Osteoblast (primary cell): ENCODE measurements around the gene HSD11B1L. TPM values are rescaled to one million over a fixed set of nuclear protein-coding genes. Genes with fewer than 3 reads are reported as not detected.

ENCODE experiments used
- DNase-seq: peaks from one replicate; pipeline ENCODE4 v3.0.0; 2011; ENCODE audit warnings: low spot score, mixed read lengths; ENCODE audit not compliant: insufficient read length; ENCODE audit errors: missing footprints
- H2AFZ ChIP-seq: 2 replicates; pipeline ENCODE4 v1.6.0; 2011; ENCODE audit warnings: mild to moderate bottlenecking, low read length
- H3K27ac ChIP-seq: 2 replicates; pipeline ENCODE4 v1.5.1; 2011; ENCODE audit warnings: mild to moderate bottlenecking, low read depth, low read length, moderate library complexity
- H3K27me3 ChIP-seq: 2 replicates; pipeline ENCODE4 v1.6.0; 2012; ENCODE audit warnings: mild to moderate bottlenecking, control low read depth, inconsistent platforms, low read length, moderate library complexity; ENCODE audit not compliant: insufficient read depth
- H3K36me3 ChIP-seq: 2 replicates; pipeline ENCODE4 v1.5.1; 2011; ENCODE audit warnings: mild to moderate bottlenecking, low read length, control low read depth, moderate library complexity; ENCODE audit not compliant: insufficient read depth
- H3K4me1 ChIP-seq: 2 replicates; pipeline ENCODE4 v1.5.1; 2011; ENCODE audit warnings: mild to moderate bottlenecking, low read length, control low read depth, moderate library complexity; ENCODE audit not compliant: insufficient read depth
- H3K4me2 ChIP-seq: 2 replicates; pipeline ENCODE4 v1.6.0; 2011; ENCODE audit warnings: mild to moderate bottlenecking, low read length; ENCODE audit not compliant: insufficient read depth
- H3K4me3 ChIP-seq: fragments of 200-600 bp; sonication (generic); 3 replicates; pipeline ENCODE4 v1.5.1; 2012; ENCODE audit warnings: mild to moderate bottlenecking, low read length, inconsistent platforms; ENCODE audit not compliant: insufficient read depth
- H3K79me2 ChIP-seq: 2 replicates; pipeline ENCODE4 v1.6.0; 2012; ENCODE audit warnings: mild to moderate bottlenecking, low read length, control low read depth, inconsistent platforms; ENCODE audit not compliant: insufficient read depth
- H3K9me3 ChIP-seq: 2 replicates; pipeline ENCODE4 v1.5.1; 2011; ENCODE audit warnings: low read depth, low read length, control low read depth
- H4K20me1 ChIP-seq: 2 replicates; pipeline ENCODE4 v1.6.0; 2012; ENCODE audit warnings: mild to moderate bottlenecking, low read length, control low read depth; ENCODE audit not compliant: insufficient read depth
- CTCF ChIP-seq: IDR thresholded peaks from 2 replicates; pipeline ENCODE4 v1.5.1; 2011; ENCODE audit warnings: mild to moderate bottlenecking, low read depth, low read length, moderate library complexity; ENCODE audit errors: extremely low read depth
- total RNA-seq: library from RNA; depleted of rRNA; stranded (reverse); fragments of >200 nt; gene quantifications from 2 replicates; pipeline ENCODE4 v1.2.3, GENCODE V29; 2012

The HSD11B1L gene
- total RNA-seq, 1 donor = 14.8 TPM

- no peak for TF ChIP-seq CTCF
- no peak overlapping the region for H3K4me3 ChIP-seq
- no peaks in the 10 kb centered on the region for H3K27me3 ChIP-seq
- peak; percentile 73 for DNase-seq
- no peak overlapping the region for H2AFZ ChIP-seq
- no peaks in the 10 kb centered on the region for H3K9me3 ChIP-seq
- H3K4me2 ChIP-seq = no peak overlapping the region
- H3K79me2 ChIP-seq = peaks cover 11% of the 10 kb centered on the region
- peaks cover 4% of the 10 kb centered on the region for H4K20me1 ChIP-seq
- H3K36me3 ChIP-seq = peaks cover 50% of the 10 kb centered on the region
- no peaks in the 10 kb centered on the region for H3K4me1 ChIP-seq
- no peak overlapping the region for H3K27ac ChIP-seq
Observed at GRCh38 chr19:5703819-5704818, 23.3 kb downstream of the HSD11B1L start.

- no peak overlapping the region for H3K27ac ChIP-seq
- H3K36me3 ChIP-seq = peaks cover 46% of the 10 kb centered on the region
- no peaks in the 10 kb centered on the region for H3K9me3 ChIP-seq
- no peak overlapping the region for H3K4me3 ChIP-seq
- no peak overlapping the region for H2AFZ ChIP-seq
- DNase-seq = peak; percentile 67
- H3K27me3 ChIP-seq = no peaks in the 10 kb centered on the region
- no peaks in the 10 kb centered on the region for H3K4me1 ChIP-seq
- no peak for TF ChIP-seq CTCF
- H3K79me2 ChIP-seq = peaks cover 7% of the 10 kb centered on the region
- peaks cover 4% of the 10 kb centered on the region for H4K20me1 ChIP-seq
- no peak overlapping the region for H3K4me2 ChIP-seq
Observed at GRCh38 chr19:5705552-5705951, 24.7 kb downstream of the HSD11B1L start.

GRCh38 chr19:5706876-5707573 lies 26.2 kb downstream of the HSD11B1L start:
- DNase-seq = peak; percentile 65
- H3K36me3 ChIP-seq = peaks cover 54% of the 10 kb centered on the region
- H3K9me3 ChIP-seq = no peaks in the 10 kb centered on the region
- peaks cover 4% of the 10 kb centered on the region for H3K79me2 ChIP-seq
- no peaks in the 10 kb centered on the region for H3K27me3 ChIP-seq
- no peaks in the 10 kb centered on the region for H3K4me1 ChIP-seq
- H3K27ac ChIP-seq = no peak overlapping the region
- TF ChIP-seq CTCF = no peak
- H4K20me1 ChIP-seq = peaks cover 4% of the 10 kb centered on the region
- no peak overlapping the region for H3K4me3 ChIP-seq
- H2AFZ ChIP-seq = no peak overlapping the region
- no peak overlapping the region for H3K4me2 ChIP-seq
